ENCODE results near the gene SAP30BP.

SAP30BP gene

DNA sequence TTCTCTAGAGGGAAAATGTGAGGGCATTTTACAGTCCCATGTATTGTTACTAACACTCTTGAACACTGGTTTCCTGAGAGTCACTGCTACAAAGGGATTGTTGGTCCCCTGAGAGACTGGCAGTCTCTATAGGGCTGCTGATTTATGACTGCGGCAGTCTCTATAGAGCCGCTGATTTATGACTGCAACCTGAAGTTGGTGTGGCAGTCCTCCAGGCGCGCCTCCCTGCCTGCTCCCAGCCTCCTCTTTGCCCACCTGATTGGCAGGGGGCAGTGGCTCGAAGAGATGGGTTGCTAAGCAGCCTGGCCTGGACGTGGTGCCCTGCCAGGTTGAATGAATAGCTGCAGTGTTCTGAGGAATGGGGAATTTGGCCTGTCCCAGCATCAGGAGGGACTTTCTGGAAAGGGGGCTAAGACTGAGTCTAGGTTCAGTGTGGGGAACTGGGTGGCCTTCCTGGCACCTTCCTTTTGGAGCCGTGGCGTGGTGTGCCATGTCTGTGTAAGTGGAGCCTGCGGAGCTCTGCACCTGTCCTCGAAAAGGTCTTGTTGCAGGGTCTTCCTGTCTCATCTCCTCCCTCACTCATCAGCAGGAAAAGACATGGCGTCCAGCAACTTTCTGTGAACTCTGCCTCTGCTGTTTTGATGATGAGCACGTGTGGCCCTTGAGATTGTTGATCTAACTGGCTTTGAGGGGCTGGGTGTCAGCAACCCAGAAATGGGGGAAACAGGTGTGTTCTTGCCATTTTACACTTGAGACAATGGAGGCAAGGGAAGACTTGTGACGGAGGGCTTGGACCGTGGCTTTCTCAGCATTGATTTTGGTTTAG lies 24.9 kb downstream of the SAP30BP start:
- H3K27me3 Mint-ChIP-seq: no peaks in the 10 kb centered on the region
- H3K27ac Mint-ChIP-seq: peak overlapping the region; percentile 76
- H3K4me1 Mint-ChIP-seq: peaks cover 49% of the 10 kb centered on the region
- no peaks in the 10 kb centered on the region for H3K9me3 Mint-ChIP-seq
- peaks cover 37% of the 10 kb centered on the region for H3K36me3 Mint-ChIP-seq
- CTCF ChIA-PET: interaction anchor here (1.0 to 13.3 kb wide), 5 partner anchors 17 to 62 kb away, joined by 4 to 86 read pairs (median 5); partner anchors contain the start of gene SMIM5
- no peak overlapping the region for H3K4me3 Mint-ChIP-seq
- DNase-seq: no peak

DNA sequence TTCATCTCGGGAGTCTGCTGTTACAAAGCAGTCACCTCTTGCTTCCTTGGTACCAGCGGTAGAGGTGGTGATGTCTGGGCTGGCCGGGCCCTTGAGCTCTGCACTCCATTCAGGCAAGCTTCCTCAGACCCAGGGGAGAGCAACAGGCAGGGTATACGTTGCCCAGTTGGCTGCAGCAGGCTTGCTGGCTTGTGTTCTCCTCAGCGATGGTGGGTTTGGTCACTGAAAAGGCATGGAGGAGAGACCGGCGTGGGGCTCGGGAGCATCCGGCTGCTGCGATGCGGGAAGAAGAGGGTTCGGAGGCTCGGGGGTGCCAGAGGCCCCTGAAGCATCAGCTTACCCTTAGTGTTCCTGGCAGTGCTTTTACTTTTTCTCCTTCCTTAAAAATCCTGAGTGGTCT lies 25.8 kb downstream of the SAP30BP start:
- no peaks in the 10 kb centered on the region for H3K27me3 Mint-ChIP-seq
- peaks cover 42% of the 10 kb centered on the region for H3K4me1 Mint-ChIP-seq
- peaks cover 34% of the 10 kb centered on the region for H3K36me3 Mint-ChIP-seq
- H3K27ac Mint-ChIP-seq: no peak overlapping the region
- H3K9me3 Mint-ChIP-seq: no peaks in the 10 kb centered on the region
- DNase-seq: no peak
- H3K4me3 Mint-ChIP-seq: no peak overlapping the region
- CTCF ChIA-PET: interaction anchor here (1.0 to 13.3 kb wide), 3 partner anchors 18 to 60 kb away, joined by 4 to 86 read pairs (median 5); partner anchors contain the start of gene SMIM5

DNA sequence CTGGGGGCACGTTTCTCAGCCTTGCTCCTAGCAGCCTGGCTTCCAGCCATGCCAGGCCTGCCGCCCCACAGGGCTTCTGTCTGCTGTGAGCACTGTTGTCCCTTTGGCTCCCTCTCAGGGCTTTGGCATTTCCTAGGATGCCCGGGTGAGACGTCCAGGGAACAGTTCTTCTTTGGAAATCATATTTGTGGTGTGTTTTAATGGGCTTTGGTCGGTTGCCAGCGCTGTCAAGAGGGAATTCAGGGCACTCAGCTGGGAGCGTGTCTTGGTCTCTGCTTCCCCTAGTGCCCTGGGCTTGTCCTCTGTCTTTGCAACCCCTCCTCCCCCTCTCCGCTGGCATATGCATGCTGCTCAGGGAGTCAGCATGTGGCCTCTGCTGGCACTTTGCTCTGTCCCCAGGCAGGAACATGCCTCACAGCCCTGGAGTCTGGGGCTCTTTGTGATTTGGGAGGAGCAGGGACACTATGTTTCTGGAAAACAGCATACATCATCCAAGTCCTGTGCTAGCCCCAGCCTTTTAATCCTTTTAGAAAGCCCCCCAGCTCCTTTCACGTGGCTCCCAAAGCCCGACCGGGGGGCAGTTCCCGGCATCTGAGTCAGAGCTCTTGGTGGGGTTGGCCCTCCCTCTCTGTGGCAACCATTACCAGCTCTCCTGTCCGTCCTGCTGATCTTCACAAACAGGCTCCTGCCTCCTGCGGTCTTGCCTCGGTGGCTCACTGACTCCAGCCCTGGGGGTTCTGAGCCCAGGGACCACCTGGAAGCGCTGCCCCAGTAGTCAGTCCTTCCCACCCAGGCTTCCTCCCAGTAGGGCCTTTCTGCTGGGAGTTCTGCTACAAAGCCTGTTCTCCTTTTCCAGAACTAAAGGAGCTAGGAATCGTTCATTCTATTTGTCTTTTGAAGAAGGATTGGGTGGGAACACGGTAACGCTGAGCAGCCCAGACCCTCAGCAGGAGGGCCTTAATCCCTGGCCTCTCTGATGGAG lies 26.7 kb downstream of the SAP30BP start:
- no peaks in the 10 kb centered on the region for H3K9me3 Mint-ChIP-seq
- no peak overlapping the region for H3K27ac Mint-ChIP-seq
- H3K4me1 Mint-ChIP-seq: peaks cover 34% of the 10 kb centered on the region
- no peaks in the 10 kb centered on the region for H3K27me3 Mint-ChIP-seq
- no peak for DNase-seq
- no peak overlapping the region for H3K4me3 Mint-ChIP-seq
- H3K36me3 Mint-ChIP-seq: peaks cover 31% of the 10 kb centered on the region
- CTCF ChIA-PET: interaction anchor here (13.3 kb wide), 1 partner anchor 54 kb away, joined by 86 read pairs; no protein-coding TSS in a partner anchor

DNA sequence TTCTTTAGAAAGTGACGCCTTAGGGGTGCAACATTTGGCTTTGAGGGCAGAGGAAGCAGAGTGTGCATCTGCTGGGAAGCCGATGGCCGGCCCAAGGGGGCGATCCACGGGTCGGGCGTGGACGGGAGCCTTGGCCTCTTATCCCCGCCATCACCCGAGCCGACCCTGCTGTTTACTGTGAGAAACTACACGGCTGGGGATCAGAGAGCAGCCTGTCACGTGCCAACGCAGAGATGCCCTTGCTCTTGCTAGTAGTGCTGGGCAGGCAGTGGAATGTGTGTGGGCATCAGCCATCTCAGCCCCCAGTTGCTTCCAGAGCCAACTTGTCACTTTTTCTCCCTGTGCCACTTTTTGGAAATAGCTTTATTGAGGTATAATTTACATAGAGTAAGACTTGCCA lies 27.4 kb downstream of the SAP30BP start:
- Mint-ChIP-seq H3K9me3 (no peaks in the 10 kb centered on the region), H3K36me3 (peaks cover 28% of the 10 kb centered on the region), H3K27me3 (no peaks in the 10 kb centered on the region), H3K4me1 (peaks cover 27% of the 10 kb centered on the region), H3K4me3 (no peak overlapping the region), H3K27ac (no peak overlapping the region)
- CTCF ChIA-PET: interaction anchor here (13.3 kb wide), 1 partner anchor 54 kb away, joined by 86 read pairs; no protein-coding TSS in a partner anchor
- DNase-seq: no peak

DNA sequence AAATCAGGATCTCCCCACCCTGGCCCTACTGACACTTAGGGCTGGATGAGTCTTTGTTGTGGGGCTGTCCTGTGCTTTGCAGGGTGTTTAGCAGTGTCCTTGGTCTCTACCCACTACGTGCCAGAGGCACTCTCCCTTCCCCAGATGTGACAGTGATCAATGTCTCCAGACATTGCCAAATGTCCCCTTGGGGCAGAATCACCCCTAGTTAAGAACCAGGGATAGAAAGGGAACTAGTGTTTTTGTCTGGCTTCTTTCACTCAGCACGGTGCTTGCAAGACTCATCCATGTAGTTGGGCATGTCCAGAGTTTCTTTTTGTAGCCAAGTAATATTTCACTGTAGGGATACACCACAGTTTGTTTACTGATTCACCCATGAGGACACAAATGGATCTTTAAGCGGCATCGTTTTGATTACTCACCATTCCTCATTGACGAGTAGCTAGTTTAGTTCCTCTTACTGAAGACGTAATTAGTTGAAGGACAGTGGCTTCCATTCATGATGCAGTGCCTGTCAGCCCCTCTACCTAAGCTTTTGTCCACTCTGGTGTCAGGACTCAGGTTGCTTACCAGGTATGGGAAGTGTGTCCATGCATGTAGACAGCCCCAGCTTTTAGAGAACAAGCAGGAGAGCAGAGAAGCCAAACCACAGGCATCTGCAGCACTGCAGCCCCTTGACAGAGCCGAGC lies 28.1 kb downstream of the SAP30BP start:
- DNase-seq: no peak
- H3K9me3 Mint-ChIP-seq: no peaks in the 10 kb centered on the region
- no peak overlapping the region for H3K27ac Mint-ChIP-seq
- CTCF ChIA-PET: interaction anchor here (1.3 to 13.3 kb wide), 2 partner anchors 53 to 62 kb away, joined by 4 to 86 read pairs; partner anchors contain the start of gene SMIM5
- H3K27me3 Mint-ChIP-seq: no peaks in the 10 kb centered on the region
- peaks cover 22% of the 10 kb centered on the region for H3K4me1 Mint-ChIP-seq
- H3K36me3 Mint-ChIP-seq: peaks cover 28% of the 10 kb centered on the region
- no peak overlapping the region for H3K4me3 Mint-ChIP-seq

DNA sequence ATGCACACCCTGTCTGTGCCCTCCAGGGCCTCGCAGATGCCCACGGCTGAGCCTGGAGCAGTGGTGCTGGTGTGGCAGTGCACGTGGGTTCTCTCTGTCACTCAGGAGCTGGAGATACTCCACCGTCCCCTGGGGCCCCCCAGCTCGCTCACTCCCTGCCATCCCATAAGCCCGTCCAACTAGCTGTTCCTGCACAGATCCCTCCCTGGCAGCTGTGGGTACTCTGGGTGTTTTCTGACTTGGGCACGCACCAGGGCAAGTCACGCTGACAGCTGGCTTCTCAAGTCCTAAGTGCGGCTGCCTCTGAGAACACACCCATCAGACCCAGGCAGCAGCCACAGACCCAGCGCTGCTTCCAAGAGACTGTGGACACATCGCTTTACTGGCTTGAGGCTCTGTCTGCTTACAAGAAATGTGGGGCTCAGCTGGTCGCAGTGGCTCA lies 28.7 kb downstream of the SAP30BP start:
- no peak for DNase-seq

DNA sequence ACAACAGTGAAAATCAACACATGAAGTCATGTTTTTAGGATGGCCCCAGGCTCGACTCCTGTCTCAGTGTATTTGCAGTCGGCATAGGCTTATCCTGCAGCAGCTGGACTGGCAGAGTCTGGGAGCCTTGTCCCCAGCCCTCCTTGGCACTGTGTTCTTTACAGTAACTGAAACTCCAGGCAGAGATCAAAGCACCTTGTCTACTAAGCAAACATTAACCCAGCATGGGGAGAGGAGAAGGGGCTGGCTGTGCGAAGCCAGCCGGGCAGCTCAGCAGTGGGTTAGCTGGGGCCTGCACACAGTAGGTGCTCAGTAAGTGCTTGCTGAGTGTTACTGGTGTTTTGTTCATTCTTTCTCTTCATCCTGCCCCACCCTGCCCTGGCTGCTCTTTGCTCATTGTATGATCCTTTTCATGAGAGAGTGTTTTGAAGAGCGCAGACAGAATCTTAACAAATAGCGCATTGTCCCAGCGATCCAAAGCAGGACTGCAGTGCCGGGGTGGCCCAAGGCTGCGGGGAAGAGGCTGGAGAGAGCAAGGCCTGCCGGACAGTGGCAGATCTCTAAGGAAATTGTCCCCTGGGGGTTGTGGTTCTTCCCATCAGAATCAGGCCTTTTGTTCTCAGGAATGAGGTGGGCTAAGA lies 30.6 kb downstream of the SAP30BP start:
- Mint-ChIP-seq H3K4me3 (no peak overlapping the region), H3K27me3 (no peaks in the 10 kb centered on the region), H3K36me3 (peaks cover 25% of the 10 kb centered on the region), H3K4me1 (no peaks in the 10 kb centered on the region), H3K27ac (no peak overlapping the region), H3K9me3 (no peaks in the 10 kb centered on the region)
- CTCF ChIA-PET: interaction anchor here (0.6 to 1.6 kb wide), 5 partner anchors 26 to 56 kb away, joined by 3 to 7 read pairs (median 3); no protein-coding TSS in a partner anchor
- no peak for DNase-seq

More for the DNA sequence above, 28.7 kb downstream of the SAP30BP start:
- no peak overlapping the region for H3K4me3 Mint-ChIP-seq
- peaks cover 16% of the 10 kb centered on the region for H3K4me1 Mint-ChIP-seq
- no peaks in the 10 kb centered on the region for H3K27me3 Mint-ChIP-seq
- H3K27ac Mint-ChIP-seq: no peak overlapping the region
- no peaks in the 10 kb centered on the region for H3K9me3 Mint-ChIP-seq
- peaks cover 26% of the 10 kb centered on the region for H3K36me3 Mint-ChIP-seq
- CTCF ChIA-PET: interaction anchor here (1.3 kb wide), 1 partner anchor 63 kb away, joined by 4 read pairs; the partner anchor contains the start of gene SMIM5

DNA sequence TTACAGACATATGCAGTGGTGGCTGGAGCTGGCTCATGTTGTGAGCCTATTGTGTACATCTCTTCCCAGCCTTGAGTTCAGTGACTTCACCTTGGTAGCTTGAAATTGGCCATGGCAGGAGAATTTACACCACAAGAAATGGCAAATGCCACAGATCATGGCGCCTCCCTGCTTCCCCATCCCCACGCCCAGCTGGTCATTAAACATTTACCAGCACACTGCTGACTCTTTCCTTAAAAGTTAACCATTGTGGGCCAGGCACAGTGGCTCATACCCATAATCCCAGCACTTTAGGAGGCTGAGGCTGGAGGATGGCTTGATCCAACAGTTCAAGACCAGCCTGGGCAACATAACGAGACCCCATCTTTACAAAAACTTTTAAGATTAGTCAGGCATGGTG lies 31.5 kb downstream of the SAP30BP start:
- Mint-ChIP-seq H3K27me3 (no peaks in the 10 kb centered on the region), H3K4me1 (no peaks in the 10 kb centered on the region), H3K27ac (no peak overlapping the region), H3K9me3 (no peaks in the 10 kb centered on the region), H3K4me3 (no peak overlapping the region), H3K36me3 (peaks cover 25% of the 10 kb centered on the region)
- CTCF ChIA-PET: interaction anchor here (0.6 to 1.6 kb wide), 6 partner anchors 27 to 98 kb away, joined by 3 to 7 read pairs (median 4); no protein-coding TSS in a partner anchor
- DNase-seq: no peak

DNA sequence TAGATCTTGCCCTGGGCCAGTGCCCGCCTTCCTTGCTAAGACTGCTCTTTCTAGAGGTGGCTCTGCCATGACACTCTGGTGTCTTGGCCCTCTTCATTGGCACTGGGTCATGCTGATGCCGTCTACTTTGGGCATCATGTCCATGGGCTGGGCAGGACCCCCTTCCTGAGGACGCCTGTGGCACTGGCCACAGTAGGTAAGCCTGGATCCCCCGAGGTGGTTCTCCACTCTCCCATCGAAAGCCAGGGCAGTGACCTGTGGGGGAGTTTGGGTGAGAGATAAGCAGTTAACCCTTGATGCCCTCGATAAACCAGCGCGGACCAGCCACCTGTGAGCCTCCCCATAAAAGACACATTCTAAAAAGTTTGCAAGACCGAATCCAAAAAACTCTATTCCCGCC lies 34.1 kb downstream of the SAP30BP start:
- no peaks in the 10 kb centered on the region for H3K27me3 Mint-ChIP-seq
- no peak for DNase-seq
- H3K9me3 Mint-ChIP-seq: no peaks in the 10 kb centered on the region
- no peak overlapping the region for H3K27ac Mint-ChIP-seq
- CTCF ChIA-PET: interaction anchor here (1.5 kb wide), 1 partner anchor 68 kb away, joined by 5 read pairs; the partner anchor contains the start of gene SMIM5
- no peaks in the 10 kb centered on the region for H3K4me1 Mint-ChIP-seq
- H3K4me3 Mint-ChIP-seq: no peak overlapping the region
- H3K36me3 Mint-ChIP-seq: peaks cover 29% of the 10 kb centered on the region

DNA sequence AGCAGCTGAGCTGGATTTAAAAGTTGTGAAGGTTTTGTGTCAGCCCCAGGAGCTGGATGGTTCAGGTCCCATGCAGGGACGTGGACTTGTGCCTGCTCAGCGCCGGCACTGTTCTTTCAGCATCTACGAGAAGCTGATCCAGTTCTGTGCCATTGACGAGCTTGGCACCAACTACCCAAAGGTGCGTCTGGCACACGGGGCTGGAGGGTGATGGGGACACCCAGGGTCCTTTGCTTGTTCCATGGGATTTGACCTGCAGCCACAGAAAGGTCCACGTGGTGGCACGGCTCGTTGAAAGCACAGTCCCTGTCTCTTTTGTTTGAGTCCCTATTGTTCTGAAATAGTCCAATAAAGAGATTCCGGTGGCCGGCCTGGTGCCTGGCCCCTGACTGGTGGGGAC lies 36.1 kb downstream of the SAP30BP start:
- Mint-ChIP-seq H3K27ac (no peak overlapping the region), H3K4me1 (no peaks in the 10 kb centered on the region), H3K36me3 (peaks cover 45% of the 10 kb centered on the region), H3K4me3 (no peak overlapping the region), H3K9me3 (no peaks in the 10 kb centered on the region), H3K27me3 (no peaks in the 10 kb centered on the region)
- no peak for DNase-seq
- CTCF ChIA-PET: interaction anchor here (1.5 kb wide), 1 partner anchor 45 kb away, joined by 5 read pairs; no protein-coding TSS in a partner anchor

DNA sequence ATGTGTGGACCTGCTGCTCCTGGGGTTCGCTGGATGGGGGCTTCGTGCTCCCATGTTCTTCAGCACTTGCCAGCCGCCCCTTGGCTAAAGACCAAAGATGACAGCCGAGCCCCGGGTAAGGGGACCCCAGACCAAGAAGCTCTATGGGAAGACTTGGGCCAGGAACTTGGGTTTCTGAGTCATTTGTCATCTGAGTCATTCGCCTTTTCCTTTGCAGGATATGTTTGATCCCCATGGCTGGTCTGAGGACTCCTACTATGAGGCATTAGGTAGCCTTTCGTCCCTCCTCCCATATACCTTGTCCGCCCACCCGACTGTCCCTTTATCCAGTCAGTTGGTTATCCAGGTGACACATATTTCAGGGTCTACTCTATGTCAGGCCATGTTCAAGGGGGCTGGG lies 36.5 kb downstream of the SAP30BP start:
- Mint-ChIP-seq H3K4me1 (no peaks in the 10 kb centered on the region), H3K27me3 (no peaks in the 10 kb centered on the region), H3K36me3 (peaks cover 46% of the 10 kb centered on the region), H3K9me3 (no peaks in the 10 kb centered on the region), H3K27ac (no peak overlapping the region), H3K4me3 (no peak overlapping the region)
- no peak for DNase-seq
- CTCF ChIA-PET: interaction anchor here (0.9 kb wide), 1 partner anchor 71 kb away, joined by 3 read pairs; the partner anchor contains the start of gene SMIM5

DNA sequence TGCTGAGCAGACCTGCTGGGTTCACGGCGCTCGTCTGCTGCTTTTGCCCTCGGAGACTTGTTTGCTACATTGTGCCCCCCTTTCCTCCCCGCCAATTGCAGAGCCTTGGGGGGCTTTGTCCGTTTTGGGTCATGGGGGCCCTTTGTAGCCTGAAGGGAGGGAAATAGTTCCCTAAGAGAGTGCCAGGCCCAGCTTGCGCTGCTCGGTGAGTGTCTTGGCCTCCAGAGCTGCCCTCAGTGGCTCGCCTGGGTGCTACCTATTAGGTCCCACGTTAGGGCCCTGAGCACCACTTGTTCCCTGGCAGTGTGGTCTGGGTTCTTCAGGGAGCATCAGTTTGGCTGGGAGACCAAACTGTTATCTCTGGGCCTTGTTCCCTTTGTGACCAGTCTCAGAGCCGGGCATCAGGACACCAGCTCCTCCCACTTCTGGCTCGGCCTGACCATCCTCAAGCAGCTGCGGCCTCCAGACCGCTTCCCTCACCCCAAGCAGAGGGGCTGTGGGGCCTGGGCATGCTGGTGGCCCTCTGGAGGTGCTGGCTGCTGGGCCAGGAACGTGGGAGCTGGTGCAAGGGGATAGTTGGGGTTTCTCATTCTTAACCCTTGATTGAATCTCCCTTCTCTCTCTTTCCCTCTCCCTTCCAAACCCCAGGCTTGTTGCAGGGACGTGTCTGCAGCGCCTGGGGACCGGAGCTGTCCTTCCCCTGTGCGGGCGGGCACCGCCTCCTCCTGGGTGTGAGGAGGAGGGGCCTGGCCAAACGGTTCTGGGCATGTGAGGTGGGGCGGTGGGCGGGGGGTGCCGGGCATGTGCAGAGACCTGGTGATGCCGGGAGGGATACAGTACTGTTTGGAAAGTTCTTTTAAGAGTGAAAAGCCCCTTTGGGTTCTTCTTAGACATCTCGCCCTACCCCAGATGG lies 38.1 kb downstream of the SAP30BP start:
- Mint-ChIP-seq H3K27me3 (no peaks in the 10 kb centered on the region), H3K9me3 (no peaks in the 10 kb centered on the region), H3K36me3 (peaks cover 41% of the 10 kb centered on the region), H3K4me1 (no peaks in the 10 kb centered on the region), H3K27ac (peak overlapping the region; percentile 19), H3K4me3 (no peak overlapping the region)
- CTCF ChIA-PET: interaction anchor here (0.8 to 1.3 kb wide), 2 partner anchors 48 to 72 kb away, joined by 3 read pairs; partner anchors contain the start of gene SMIM5
- DNase-seq: no peak

All from activated naive CD4-positive, alpha-beta T cell treated with anti-CD3 and anti-CD28 coated beads, Interleukin-2, amount 10 ng/mL, durations not matched to agents 7 days and 5 days (primary cell).